Stimulated activated CD8-positive, alpha-beta memory T cell treated with anti-CD3 and anti-CD28 coated beads, Interleukin-4, amount 100 ng/mL, for 1 hour (primary cell): ENCODE results near the gene GLYATL1B.
"Not testable (repeated sequence)": the region's sequence is repeated elsewhere in the genome, so short reads cannot be mapped to it uniquely, and the experiment has no call there.

Experiments used
- DNase-seq, 2 donors: peaks; one replicate each; pipeline ENCODE4 v3.0.0-alpha.2; 2020; ENCODE audit warnings: low read depth in 2 of 2, low spot score in 1 of 2

Gene GLYATL1B

GRCh38 chr11:59095972-59096575, 10.0 kb downstream of the GLYATL1B start:
- DNase-seq: not testable (repeated sequence)

GRCh38 chr11:59097113-59097708, 11.1 kb downstream of the GLYATL1B start:
- DNase-seq: peak in 1 of 2 donors; percentile 48

- not testable (repeated sequence) for DNase-seq
These were observed 11.8 kb downstream of the GLYATL1B start for GRCh38 chr11:59097938-59098337.

GRCh38 chr11:59102259-59102765, 16.2 kb downstream of the GLYATL1B start:
- DNase-seq: no peak

- no peak for DNase-seq
These were observed 20.5 kb downstream of the GLYATL1B start, which contains the start of gene FAM111B for GRCh38 chr11:59106363-59107336. Gene FAM111B (plus strand): TSS chr11:59107237. CDS start chr11:59109626, 2,389 bp downstream.

GRCh38 chr11:59107721-59108120, 21.6 kb downstream of the GLYATL1B start:
- DNase-seq: not testable (repeated sequence)

GRCh38 chr11:59112494-59112893, 26.4 kb downstream of the GLYATL1B start:
- DNase-seq: no peak

- no peak for DNase-seq
These were observed 28.2 kb downstream of the GLYATL1B start for GRCh38 chr11:59114344-59114743.

- no peak for DNase-seq
These were observed 29.4 kb downstream of the GLYATL1B start for GRCh38 chr11:59115553-59115952.

GRCh38 chr11:59117774-59118173, 31.7 kb downstream of the GLYATL1B start:
- DNase-seq: no peak

- DNase-seq: no peak
These were observed 33.7 kb downstream of the GLYATL1B start for GRCh38 chr11:59119826-59120225.

- peak; percentile 60 to 79 for DNase-seq
These were observed 49.7 kb downstream of the GLYATL1B start for GRCh38 chr11:59135648-59136461.

- not testable (repeated sequence) for DNase-seq
These were observed 50.4 kb downstream of the GLYATL1B start for GRCh38 chr11:59136551-59136950.

- no peak for DNase-seq
These were observed 51.1 kb downstream of the GLYATL1B start for GRCh38 chr11:59137190-59137589.

- DNase-seq: no peak
These were observed 52.5 kb downstream of the GLYATL1B start for GRCh38 chr11:59138643-59139042.

- DNase-seq: no peak
These were observed 55.1 kb downstream of the GLYATL1B start for GRCh38 chr11:59141191-59141590.

- DNase-seq: no peak
These were observed 55.8 kb downstream of the GLYATL1B start for GRCh38 chr11:59141673-59142460.

- DNase-seq: peak; percentile 49 to 69
These were observed 56.7 kb downstream of the GLYATL1B start, which contains the start of gene FAM111A for GRCh38 chr11:59142530-59143507. Gene FAM111A (plus strand): TSS chr11:59142856. CDS start chr11:59148873, 6,017 bp downstream.
